Right ventricle myocardium inferior (tissue), 1 donor: ENCODE measurements around the gene HOXC4. TPM values are rescaled to one million over a fixed set of nuclear protein-coding genes. Genes with fewer than 3 reads are reported as not detected.

Experiments used
- ATAC-seq: fragments of 200-7000 bp; cut with Tn5 transposase; one replicate; pipeline ENCODE4 v1.9.1; 2020; ENCODE audit warnings: mild to moderate bottlenecking, moderate library complexity
- DNase-seq: peaks from one replicate; pipeline ENCODE4 v3.0.0; 2021; ENCODE audit errors: missing footprints
- intact Hi-C: fragments of 100-400 bp; cut with DNase I; formaldehyde crosslinking; loops from one replicate; pipeline ENCODE4 v1.11.0; 2022
- long read RNA-seq: library from polyadenylated mRNA; unstranded; transcript quantifications from one replicate; pipeline ENCODE4 v2.0.0, GENCODE V29; 2021
- total RNA-seq: library from RNA; stranded (reverse); fragmentation: NEBNext Ultra II Directional; extraction: Animal tissue kit (Norgen Biotek cat#: 25700); gene quantifications from one replicate; pipeline ENCODE4 v1.2.1, GENCODE V29; 2021
- donor health status: DM: no; HTN: yes; CAD: no; lungs with severe emphysema.

Gene HOXC4
- total RNA-seq: not detected
- long read RNA-seq: 0 reads

DNA sequence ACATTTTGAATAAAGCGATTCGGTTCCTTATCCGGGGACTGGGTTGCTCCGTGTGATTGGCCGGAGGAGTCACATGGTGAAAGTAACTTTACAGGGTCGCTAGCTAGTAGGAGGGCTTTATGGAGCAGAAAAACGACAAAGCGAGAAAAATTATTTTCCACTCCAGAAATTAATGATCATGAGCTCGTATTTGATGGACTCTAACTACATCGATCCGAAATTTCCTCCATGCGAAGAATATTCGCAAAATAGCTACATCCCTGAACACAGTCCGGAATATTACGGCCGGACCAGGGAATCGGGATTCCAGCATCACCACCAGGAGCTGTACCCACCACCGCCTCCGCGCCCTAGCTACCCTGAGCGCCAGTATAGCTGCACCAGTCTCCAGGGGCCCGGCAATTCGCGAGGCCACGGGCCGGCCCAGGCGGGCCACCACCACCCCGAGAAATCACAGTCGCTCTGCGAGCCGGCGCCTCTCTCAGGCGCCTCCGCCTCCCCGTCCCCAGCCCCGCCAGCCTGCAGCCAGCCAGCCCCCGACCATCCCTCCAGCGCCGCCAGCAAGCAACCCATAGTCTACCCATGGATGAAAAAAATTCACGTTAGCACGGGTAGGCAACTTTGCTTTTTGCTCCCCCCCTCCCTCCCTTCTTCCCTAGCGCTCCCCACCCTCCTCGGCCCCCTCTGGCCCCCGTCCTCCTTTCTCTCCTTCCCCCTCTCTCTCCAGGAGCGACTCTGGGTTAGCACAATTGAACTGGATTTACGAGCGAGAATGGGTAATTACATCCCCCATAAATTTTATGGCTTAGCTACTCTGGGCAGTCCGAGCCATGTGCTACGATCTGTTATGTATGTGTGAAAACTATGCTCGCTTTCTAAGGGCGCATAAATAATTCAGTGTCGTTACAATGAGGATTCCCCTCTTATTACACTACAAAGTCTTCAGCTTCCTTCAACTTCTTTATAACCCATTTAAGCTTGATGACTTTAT, at the start of gene HOXC4:
TSS of gene HOXC4 (plus strand) at position 85 of the 991 bp plus-strand sequence. CDS start at position 173, 88 bp downstream.
- intact Hi-C loops: no loop called here
- ATAC-seq: no peak
- no peak for DNase-seq

GRCh38 chr12:54004063-54004840, 49.4 kb upstream of the HOXC4 start:
- DNase-seq (peak; percentile 30), ATAC-seq (no peak)
- intact Hi-C loops: loop anchor here (10.0 kb wide), 1 partner anchor 361 kb away; the partner anchor contains the start of gene GPR84

- ATAC-seq (no peak), DNase-seq (peak; percentile 58)
- intact Hi-C loops: loop anchor here (10.0 kb wide), 1 partner anchor 360 kb away; the partner anchor contains the start of gene GPR84
Observed at GRCh38 chr12:54004841-54005530, 48.6 kb upstream of the HOXC4 start.

GRCh38 chr12:54005531-54005852, 48.1 kb upstream of the HOXC4 start:
- intact Hi-C loops: loop anchor here (10.0 kb wide), 1 partner anchor 359 kb away; the partner anchor contains the start of gene GPR84
- ATAC-seq (no peak), DNase-seq (peak; percentile 47)

DNA sequence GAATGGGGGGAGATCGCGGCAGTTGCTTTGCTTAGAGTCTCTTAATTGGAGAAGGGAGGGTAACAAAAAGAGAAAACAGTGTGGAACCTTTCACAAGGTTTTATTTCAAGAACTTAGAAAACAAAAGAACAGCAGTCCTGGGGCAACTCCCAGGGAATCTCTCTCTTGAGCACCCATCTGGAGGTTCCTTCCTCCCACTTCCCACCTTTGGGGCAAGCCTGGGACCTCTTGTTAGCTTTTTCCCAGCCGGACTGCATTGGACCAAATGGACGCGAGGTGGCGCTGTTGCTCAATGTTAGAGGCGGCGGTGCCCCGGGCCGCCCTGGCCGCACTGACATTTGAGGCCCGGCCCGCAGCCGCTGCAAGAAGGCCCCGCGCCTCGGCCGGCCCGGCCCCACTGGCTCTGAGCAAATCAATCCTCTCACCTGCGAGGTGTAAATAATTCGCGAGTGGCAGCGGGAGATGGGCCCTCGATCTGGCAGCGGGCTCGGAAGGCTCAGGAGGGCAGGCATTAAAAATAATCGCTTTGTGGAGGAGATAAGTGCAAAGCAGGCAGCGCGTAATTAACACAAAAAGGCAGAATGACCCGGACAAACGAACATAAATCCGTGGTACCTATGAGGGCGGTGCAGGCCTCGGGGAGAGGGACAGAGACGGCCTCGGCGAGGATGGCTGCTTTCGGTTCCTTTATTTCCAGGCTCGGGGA, 47.6 kb upstream of the HOXC4 start:
- peak; percentile 95 for DNase-seq
- peak; percentile 92 for ATAC-seq
- intact Hi-C loops: loop anchor here (1.0 to 10.0 kb wide), 3 partner anchors 187 to 359 kb away; partner anchors contain the start of gene GPR84

DNA sequence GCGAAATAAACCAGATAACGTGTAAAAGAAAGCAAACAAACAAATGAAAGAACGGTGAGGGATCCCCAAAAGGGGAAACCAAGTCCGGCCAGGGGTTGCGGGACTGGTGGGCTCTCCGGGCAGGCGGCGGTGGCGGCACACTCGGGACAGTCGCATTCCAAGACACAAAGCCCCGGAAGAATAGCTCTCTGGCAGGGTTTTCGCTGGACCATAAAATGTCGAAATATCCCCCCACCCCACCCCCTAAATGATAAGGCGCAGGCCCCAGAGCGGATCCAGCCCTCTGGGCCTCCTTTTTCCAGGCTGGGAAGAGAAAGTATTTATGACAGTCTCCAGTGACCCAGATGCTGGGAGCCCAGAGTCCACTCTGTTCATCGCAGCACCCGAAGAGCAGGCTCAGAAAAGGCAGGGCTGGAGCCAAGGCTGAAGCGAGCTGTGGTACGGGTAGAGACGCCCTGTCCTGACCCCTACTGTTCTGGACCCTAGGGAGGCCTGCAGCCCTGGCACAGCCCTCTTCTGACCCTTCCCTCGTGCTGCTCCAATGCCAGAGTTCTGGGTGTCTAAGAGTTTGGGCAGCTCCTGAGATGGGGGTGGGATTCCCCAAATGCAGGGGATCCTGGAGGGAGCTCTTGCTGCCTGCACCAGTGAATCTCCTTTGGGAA, 46.9 kb upstream of the HOXC4 start:
- intact Hi-C loops: loop anchor here (1.0 to 10.0 kb wide), 3 partner anchors 187 to 358 kb away; partner anchors contain the start of gene GPR84
- DNase-seq (peak; percentile 42), ATAC-seq (no peak)

DNA sequence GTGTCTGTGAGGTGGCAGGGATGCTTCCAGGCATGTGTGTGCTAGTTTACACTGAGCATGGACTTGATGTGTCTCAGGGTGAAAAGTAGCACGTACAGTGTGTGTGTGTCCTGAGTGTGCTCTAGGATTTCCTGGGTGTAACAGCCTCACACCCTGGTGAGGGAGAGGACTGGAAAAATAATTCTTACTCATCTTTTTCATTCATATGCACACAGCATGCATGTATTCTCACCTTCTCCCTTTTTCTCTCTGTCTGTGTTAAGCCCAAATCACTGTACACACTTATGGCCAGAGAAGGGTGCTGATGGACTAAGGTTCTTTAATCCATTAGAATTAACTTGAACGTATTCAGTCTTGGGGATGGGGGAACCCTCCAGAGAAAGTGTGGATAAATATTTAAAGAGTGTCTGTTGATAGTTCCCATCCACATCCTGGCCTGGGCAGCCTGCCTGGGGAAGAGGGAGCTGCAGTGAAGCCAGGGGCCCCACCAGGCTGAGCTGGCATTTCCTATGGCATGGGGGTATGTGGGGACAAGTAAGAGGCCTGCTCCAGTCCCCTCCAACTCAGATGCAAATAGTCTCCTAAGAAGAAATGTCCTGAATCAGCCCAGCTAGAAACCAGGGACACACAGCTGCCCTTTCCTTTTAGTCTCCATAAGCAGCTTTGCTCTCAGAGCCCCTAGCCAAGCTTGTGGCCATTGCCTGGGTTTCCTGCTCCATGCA, 45.9 kb upstream of the HOXC4 start:
- DNase-seq (peak; percentile 15), ATAC-seq (no peak)
- intact Hi-C loops: loop anchor here (2.0 to 10.0 kb wide), 2 partner anchors 193 to 357 kb away; partner anchors contain the start of gene GPR84

- ATAC-seq (no peak), DNase-seq (peak; percentile 6)
- intact Hi-C loops: loop anchor here (10.0 kb wide), 1 partner anchor 357 kb away; the partner anchor contains the start of gene GPR84
Observed at GRCh38 chr12:54008260-54008552, 45.4 kb upstream of the HOXC4 start.

DNA sequence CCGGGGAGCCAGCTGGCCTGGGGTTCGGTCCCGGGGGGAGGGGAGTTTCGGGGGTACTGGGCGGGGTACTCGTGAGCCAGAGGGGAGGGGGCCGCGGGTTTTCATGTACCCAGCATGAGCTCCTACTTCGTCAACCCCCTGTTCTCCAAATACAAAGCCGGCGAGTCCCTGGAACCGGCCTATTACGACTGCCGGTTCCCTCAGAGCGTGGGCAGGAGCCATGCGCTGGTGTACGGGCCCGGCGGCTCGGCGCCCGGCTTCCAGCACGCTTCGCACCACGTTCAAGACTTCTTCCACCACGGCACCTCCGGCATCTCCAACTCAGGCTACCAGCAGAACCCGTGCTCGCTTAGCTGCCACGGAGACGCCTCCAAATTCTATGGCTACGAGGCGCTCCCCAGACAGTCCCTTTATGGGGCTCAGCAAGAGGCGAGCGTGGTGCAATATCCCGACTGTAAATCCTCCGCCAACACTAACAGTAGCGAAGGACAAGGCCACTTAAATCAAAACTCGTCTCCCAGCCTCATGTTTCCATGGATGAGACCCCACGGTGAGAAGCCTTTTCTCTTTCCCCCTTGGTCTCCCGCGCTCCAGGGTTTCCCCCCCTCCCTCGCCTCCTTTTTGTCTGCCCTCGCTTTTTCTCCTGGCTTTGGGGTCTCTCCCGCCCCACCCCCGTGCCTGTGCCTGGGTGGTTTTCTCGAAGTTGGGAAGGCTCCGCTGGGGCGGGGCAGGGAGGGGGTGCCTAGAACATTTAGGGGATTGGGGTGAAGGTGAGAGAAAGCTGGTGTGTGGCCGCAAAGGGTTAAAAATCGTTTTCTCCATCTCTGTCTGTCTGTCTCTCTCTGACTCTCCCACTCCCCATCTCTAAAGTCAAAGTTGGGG, 44.2 kb upstream of the HOXC4 start:
- intact Hi-C loops: loop anchor here (10.0 kb wide), 1 partner anchor 355 kb away; the partner anchor contains the start of gene GPR84
- peak; percentile 53 for DNase-seq
- ATAC-seq: no peak

- peak; percentile 17 for DNase-seq
- intact Hi-C loops: no loop called here
- no peak for ATAC-seq
Observed at GRCh38 chr12:54010053-54010971, 43.3 kb upstream of the HOXC4 start.

DNA sequence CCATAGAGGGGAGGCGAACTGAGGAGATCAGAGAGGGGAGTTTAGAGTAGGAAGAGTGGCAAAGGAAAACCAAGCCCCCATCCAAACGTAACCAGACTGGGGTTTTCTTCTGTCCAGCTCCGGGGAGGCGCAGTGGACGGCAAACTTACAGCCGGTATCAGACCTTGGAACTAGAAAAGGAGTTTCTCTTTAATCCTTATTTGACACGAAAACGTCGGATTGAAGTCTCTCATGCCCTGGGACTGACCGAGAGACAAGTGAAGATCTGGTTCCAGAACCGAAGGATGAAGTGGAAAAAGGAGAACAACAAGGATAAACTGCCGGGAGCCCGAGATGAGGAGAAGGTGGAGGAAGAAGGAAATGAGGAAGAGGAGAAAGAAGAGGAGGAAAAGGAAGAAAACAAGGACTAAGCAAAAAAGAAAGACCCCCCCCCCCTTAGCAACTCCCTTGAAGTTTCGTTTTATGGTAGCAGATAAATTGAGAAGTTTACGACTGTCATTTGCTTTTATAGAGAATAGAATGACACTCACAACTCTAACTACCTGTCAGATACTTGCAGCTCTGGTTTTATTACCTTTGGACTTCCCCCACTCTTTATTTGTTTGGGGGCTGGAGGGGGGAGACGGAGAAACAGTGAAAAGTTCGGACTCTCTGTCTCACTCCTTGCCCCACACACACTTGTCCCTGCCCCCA, 42.5 kb upstream of the HOXC4 start:
- intact Hi-C loops: no loop called here
- no peak for ATAC-seq
- DNase-seq: no peak

- DNase-seq (peak; percentile 4), ATAC-seq (no peak)
- intact Hi-C loops: no loop called here
Observed at GRCh38 chr12:54011665-54012532, 41.7 kb upstream of the HOXC4 start.

GRCh38 chr12:54012631-54013409, 40.8 kb upstream of the HOXC4 start:
- DNase-seq: no peak
- no peak for ATAC-seq
- intact Hi-C loops: no loop called here
